ENCODE results near the gene C2CD4C.
A peak's percentile ranks its signal among the peaks of the same experiment; 100 is the strongest.
"Not testable (repeated sequence)": the region's sequence is repeated elsewhere in the genome, so short reads cannot be mapped to it uniquely, and the experiment has no call there.

The C2CD4C gene

DNA sequence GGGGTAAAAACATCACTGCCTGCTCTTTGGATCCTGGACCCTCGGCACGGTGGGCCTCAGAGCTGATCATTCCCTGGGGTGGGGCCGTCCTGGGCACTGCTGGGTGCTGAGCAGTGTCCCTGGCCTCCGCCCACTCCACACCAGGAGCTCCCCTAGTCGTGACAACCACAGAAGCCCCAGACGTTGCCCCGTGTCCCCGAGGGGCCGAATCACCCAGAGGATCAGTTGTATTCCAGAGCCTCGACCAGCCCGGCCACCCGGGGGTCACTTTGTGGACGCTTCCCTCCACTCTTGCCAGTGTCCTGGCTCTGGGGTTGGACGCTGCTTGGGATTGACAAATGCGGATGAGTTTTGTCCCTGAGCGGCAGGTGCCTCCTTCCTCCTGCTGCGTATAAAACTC is 10.2 kb downstream of the C2CD4C start:
- no peaks in the 10 kb centered on the region for H3K9me3 ChIP-seq (ENCODE audit: severe bottlenecking)
- no peaks in the 10 kb centered on the region for H3K27me3 ChIP-seq (ENCODE audit: insufficient read depth, poor library complexity, severe bottlenecking)
- no peak for ATAC-seq (ENCODE audit: low read depth)

DNA sequence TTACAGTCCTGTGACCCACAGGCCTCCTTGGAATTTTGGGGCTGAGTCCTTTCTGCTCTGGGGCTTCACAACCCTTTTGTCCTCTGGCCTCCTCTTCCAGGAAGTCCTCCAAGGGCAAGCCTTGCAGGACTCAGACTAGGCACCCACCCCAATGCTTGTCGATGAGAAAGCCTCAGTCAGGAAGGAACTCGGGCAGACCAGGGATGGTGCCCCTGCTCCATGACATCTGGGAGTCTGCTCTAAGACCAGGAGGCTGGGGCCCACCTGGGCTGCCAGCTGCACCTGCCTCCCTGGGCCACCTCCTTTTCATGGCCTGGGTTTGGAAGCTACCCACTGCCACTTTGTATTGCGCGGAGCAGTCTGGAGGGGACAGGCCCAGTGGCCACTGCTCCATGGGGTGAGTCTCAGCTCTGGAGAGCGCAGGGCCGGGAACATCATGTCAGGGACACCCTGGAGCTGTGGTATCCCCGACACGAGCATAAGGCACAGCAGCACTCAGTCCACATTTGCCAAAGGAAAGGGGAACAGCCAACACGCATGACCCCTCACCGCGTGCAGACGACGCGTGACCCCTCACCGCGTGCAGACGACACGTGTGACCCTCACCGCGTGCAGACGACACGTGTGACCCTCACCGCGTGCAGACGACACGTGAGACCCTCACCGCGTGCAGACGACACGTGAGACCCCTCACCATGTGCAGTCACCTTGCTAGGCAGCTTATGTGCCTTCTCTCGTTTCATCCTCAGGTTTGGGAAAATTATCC is 10.8 kb downstream of the C2CD4C start:
- ATAC-seq (ENCODE audit: low read depth): no peak
- no peaks in the 10 kb centered on the region for H3K4me1 ChIP-seq (ENCODE audit: insufficient read depth, poor library complexity, severe bottlenecking)
- H3K4me3 ChIP-seq (ENCODE audit: severe bottlenecking): no peak overlapping the region
- H3K9me3 ChIP-seq (ENCODE audit: severe bottlenecking): no peaks in the 10 kb centered on the region
- H3K36me3 ChIP-seq (ENCODE audit: low read depth): no peaks in the 10 kb centered on the region
- no peaks in the 10 kb centered on the region for H3K27me3 ChIP-seq (ENCODE audit: insufficient read depth, poor library complexity, severe bottlenecking)
- DNase-seq (ENCODE audit: low spot score): peak; percentile 28
- TF ChIP-seq, protein P1, sequence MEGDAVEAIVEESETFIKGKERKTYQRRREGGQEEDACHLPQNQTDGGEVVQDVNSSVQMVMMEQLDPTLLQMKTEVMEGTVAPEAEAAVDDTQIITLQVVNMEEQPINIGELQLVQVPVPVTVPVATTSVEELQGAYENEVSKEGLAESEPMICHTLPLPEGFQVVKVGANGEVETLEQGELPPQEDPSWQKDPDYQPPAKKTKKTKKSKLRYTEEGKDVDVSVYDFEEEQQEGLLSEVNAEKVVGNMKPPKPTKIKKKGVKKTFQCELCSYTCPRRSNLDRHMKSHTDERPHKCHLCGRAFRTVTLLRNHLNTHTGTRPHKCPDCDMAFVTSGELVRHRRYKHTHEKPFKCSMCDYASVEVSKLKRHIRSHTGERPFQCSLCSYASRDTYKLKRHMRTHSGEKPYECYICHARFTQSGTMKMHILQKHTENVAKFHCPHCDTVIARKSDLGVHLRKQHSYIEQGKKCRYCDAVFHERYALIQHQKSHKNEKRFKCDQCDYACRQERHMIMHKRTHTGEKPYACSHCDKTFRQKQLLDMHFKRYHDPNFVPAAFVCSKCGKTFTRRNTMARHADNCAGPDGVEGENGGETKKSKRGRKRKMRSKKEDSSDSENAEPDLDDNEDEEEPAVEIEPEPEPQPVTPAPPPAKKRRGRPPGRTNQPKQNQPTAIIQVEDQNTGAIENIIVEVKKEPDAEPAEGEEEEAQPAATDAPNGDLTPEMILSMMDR (IDR thresholded peaks at IDR 0.05; ENCODE audit: poor library complexity, severe bottlenecking): no peak
- no peak overlapping the region for H3K27ac ChIP-seq (ENCODE audit: poor library complexity, severe bottlenecking)

More for the DNA sequence above, 10.2 kb downstream of the C2CD4C start:
- Histone ChIP-seq H3K27ac (ENCODE audit: poor library complexity, severe bottlenecking) (no peak overlapping the region), H3K36me3 (ENCODE audit: low read depth) (no peaks in the 10 kb centered on the region), H3K4me3 (ENCODE audit: severe bottlenecking) (no peak overlapping the region), H3K4me1 (ENCODE audit: insufficient read depth, poor library complexity, severe bottlenecking) (no peaks in the 10 kb centered on the region)
- TF ChIP-seq, protein P1 (IDR thresholded peaks at IDR 0.05; ENCODE audit: poor library complexity, severe bottlenecking): no peak
- peak; percentile 36 for DNase-seq (ENCODE audit: low spot score)

DNA sequence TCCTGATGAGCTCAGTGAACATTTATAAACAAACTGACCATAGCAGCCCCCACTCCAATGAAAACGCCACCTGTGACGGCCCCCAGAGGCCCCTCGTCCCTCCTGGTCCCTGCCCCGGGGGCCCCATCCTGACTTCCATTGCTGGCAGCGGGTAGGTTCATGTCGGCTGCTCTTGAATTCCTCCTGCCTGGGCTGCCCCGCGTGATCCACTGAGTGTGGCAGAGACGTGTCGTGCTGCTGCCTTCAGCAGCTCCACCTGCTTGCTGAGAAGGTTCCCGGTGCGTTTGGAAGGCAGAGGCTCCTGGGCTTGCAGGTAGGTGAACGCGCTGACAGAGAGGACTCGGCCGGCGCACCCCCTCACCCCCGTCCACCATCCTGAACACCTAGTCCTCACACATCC is 11.6 kb downstream of the C2CD4C start:
- Histone ChIP-seq H3K27ac (ENCODE audit: poor library complexity, severe bottlenecking) (no peak overlapping the region), H3K4me3 (ENCODE audit: severe bottlenecking) (no peak overlapping the region), H3K36me3 (ENCODE audit: low read depth) (no peaks in the 10 kb centered on the region), H3K27me3 (ENCODE audit: insufficient read depth, poor library complexity, severe bottlenecking) (no peaks in the 10 kb centered on the region), H3K4me1 (ENCODE audit: insufficient read depth, poor library complexity, severe bottlenecking) (no peaks in the 10 kb centered on the region), H3K9me3 (ENCODE audit: severe bottlenecking) (no peaks in the 10 kb centered on the region)
- TF ChIP-seq, protein P1 (IDR thresholded peaks at IDR 0.05; ENCODE audit: poor library complexity, severe bottlenecking): no peak
- no peak for DNase-seq (ENCODE audit: low spot score)
- no peak for ATAC-seq (ENCODE audit: low read depth)

DNA sequence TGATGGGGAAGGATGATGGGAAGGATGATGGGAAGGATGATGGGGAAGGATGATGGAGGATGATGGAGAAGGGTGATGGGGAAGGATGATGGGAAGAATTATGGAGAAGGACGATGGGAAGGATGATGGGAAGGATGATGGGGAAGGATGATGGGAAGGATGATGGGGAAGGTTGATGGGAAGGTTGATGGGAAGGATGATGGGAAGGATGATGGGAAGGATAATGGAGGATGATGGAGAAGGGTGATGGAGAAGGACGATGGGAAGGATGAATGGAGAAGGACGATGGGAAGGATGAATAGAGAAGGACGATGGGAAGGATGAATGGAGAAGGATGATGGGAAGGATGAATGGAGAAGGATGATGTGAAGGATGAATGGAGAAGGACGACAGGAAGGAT is 13.5 kb downstream of the C2CD4C start:
- TF ChIP-seq, protein P1 (IDR thresholded peaks at IDR 0.05; ENCODE audit: poor library complexity, severe bottlenecking): no peak
- no peak overlapping the region for H3K27ac ChIP-seq (ENCODE audit: poor library complexity, severe bottlenecking)
- no peak overlapping the region for H3K4me3 ChIP-seq (ENCODE audit: severe bottlenecking)
- H3K36me3 ChIP-seq (ENCODE audit: low read depth): no peaks in the 10 kb centered on the region
- ATAC-seq (ENCODE audit: low read depth): no peak
- no peaks in the 10 kb centered on the region for H3K9me3 ChIP-seq (ENCODE audit: severe bottlenecking)
- no peak for DNase-seq (ENCODE audit: low spot score)
- no peaks in the 10 kb centered on the region for H3K4me1 ChIP-seq (ENCODE audit: insufficient read depth, poor library complexity, severe bottlenecking)
- H3K27me3 ChIP-seq (ENCODE audit: insufficient read depth, poor library complexity, severe bottlenecking): no peaks in the 10 kb centered on the region

DNA sequence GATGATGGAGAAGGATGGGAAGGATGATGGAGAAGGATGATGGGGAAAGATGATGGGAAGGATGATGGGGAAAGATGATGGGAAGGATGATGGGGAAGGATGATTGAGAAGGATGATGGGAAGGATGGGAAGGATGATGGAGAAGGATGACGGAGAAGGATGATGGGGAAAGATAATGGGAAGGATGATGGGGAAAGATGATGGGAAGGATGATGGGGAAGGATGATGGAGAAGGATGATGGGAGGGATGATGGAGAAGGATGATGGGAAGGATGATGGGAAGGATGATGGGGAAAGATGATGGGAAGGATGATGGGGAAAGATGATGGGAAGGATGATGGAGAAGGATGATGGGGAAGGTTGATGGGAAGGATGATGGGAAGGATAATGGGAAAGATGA is 14.1 kb downstream of the C2CD4C start:
- H3K4me3 ChIP-seq (ENCODE audit: severe bottlenecking); ATAC-seq (ENCODE audit: low read depth); DNase-seq (ENCODE audit: low spot score); H3K27me3 ChIP-seq (ENCODE audit: insufficient read depth, poor library complexity, severe bottlenecking); H3K9me3 ChIP-seq (ENCODE audit: severe bottlenecking); H3K4me1 ChIP-seq (ENCODE audit: insufficient read depth, poor library complexity, severe bottlenecking); H3K27ac ChIP-seq (ENCODE audit: poor library complexity, severe bottlenecking); H3K36me3 ChIP-seq (ENCODE audit: low read depth): not testable (repeated sequence)

DNA sequence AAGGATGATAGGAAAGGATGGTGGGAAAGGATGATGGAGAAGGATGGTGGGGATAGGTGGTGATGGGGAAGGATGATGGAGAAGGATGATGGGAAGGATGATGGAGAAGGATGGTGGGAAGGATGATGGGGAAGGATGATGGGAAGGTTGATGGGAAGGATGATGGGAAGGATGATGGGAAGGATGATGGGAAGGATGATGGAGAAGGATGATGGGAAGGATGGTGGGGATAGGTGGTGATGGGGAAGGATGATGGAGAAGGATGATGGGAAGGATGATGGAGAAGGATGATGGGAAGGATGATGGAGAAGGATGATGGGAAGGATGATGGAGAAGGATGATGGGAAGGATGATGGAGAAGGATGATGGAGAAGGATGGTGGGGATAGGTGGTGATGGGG is 15.4 kb downstream of the C2CD4C start:
- not testable (repeated sequence) for DNase-seq (ENCODE audit: low spot score); ATAC-seq (ENCODE audit: low read depth); H3K27me3 ChIP-seq (ENCODE audit: insufficient read depth, poor library complexity, severe bottlenecking); H3K4me3 ChIP-seq (ENCODE audit: severe bottlenecking); H3K4me1 ChIP-seq (ENCODE audit: insufficient read depth, poor library complexity, severe bottlenecking); H3K36me3 ChIP-seq (ENCODE audit: low read depth); H3K27ac ChIP-seq (ENCODE audit: poor library complexity, severe bottlenecking); H3K9me3 ChIP-seq (ENCODE audit: severe bottlenecking)
